GM19372 (cell line): Measurements from ENCODE around the gene CD247.

ENCODE experiments used
- ATAC-seq: cut with Tn5 transposase; IDR thresholded peaks from one replicate; pipeline ENCODE4 v1.9.1; 2021; ENCODE audit warnings: mild to moderate bottlenecking, low read depth, moderate library complexity; ENCODE audit not compliant: unreplicated experiment

CD247 gene

DNA sequence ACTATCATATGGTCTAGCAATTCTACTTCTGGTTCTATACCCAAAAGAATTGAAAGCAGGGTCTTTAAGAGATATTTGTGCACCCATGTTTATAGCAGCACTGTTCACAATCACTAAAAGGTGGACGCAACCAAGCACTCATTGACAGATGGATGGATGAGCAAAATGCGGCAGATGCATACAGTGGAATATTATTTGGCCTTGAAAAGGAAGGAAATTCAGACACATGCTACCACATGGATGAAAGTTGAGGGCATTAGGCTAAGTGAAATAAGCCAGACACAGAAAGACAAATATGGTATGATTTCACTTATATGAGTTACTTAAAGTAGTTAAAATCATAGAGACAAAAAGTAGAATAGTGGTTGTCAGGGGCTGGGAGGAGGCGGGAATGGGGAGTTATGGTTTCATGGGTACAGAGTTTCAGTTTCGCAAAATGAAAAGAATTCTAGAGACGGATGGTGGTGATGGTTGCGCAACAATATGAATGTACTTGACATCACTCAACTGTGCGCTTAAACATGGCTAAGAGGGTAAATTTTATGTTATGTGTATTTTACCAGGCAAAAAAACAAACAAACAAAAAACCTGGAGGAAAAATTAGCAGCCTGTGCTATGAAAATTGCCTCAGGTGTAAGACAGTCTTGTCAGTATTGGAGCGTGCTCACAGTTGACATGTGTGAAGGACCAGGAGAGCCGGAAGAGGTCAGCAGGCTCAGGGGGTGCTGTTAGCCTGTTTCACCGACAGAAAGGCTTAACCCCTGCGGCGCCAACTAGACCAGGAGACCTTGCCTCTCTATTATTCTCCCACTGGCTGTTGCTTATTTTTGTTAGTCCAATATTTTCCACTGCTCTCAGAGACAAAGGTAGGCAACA is 26.5 kb downstream of the CD247 start:
- ATAC-seq: no peak

DNA sequence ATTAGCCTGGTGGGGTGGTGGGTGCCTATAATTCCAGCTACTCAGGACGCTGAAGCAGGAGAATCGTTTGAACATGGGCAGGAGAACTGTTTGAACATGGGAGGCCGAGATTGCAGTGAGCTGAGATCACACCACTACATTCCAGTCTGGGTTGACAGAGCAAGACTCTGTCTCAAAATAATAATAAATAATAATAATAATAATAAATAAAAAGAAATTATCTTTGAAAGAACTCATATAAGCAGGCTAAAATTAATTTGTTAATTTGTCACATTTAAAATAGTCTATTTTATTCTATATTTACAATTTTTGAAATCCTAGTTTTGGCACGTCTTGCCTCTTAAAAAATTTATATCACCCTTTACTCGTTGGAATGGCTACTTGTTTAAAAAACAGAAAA is 27.6 kb downstream of the CD247 start:
- no peak for ATAC-seq

- no peak for ATAC-seq
Observed at GRCh38 chr1:167489571-167490340, 28.6 kb downstream of the CD247 start.

- no peak for ATAC-seq
Observed at GRCh38 chr1:167488786-167489185, 29.5 kb downstream of the CD247 start.

DNA sequence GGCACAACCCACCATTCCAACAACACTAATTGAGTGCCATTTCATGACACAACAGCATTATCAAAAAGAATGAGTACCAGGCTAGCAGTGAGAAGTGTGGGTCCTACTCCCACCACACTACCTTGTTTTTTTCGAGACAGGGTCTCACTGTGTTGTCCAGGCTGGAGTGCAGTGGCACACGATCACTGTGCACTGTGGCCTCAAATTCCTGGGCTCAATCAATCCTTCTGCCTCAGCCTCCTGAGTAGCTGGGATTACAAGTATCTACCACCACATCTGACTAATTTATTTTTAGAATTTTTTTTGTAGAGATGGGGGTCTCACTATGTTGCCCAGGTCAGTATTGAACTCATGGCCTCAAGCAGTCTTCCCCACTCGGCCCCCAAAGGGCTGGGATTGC is 30.7 kb downstream of the CD247 start:
- no peak for ATAC-seq

DNA sequence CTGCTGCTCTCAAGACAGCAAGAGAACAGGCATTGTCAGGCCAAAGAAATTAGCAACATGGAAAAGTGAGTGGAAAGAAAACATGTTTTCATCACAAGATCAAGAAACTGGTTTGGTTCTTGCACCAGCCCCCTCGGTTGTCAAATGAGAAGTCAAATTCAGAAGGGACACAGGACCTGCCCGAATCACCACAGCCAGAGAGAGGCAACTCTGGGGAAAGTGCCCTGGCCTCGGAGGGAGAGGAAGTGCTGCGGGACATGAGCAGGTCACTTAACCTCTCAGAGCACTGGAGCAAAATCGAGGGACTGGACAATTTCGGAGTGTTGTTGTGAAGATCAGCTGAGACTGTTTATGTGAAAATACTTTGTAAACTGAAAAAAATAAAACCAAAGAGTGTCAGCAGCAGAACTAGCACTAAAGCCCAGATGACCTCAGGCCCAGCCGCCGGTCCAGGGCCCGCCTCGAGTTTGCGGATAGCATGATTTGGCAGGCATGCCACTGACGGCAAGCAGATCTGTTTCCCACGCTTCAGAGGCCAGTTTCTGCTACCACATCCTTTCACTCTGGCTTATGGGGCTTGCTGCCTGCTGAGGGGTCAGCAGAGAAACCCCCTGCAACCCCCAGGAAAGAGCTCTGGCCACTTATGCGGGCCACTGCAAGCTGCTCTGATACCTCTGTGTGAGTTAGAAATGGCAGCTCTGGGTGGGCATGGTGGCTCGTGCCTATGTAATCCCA is 32.1 kb downstream of the CD247 start:
- no peak for ATAC-seq

GRCh38 chr1:167484726-167485502 is 33.4 kb downstream of the CD247 start:
- ATAC-seq: no peak

DNA sequence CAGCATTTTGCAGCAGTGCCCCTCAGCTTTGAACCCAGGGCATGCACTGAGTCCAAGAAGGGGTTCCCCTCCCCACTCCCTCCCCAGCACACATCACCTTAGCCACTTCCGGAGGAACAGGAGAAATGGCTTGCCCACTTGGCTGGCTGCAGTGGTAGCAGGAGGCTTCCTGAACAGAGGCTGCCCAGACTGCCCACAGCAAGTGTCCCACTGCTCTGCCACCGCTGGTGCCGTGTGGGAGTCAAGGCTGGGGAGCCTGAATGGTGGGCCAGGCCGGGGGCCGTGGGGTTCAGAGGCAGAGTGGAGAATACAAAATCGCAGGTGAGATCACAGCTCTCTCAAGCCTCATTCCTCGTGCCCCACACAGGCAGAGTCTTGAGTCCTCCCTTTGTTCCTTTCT is 34.5 kb downstream of the CD247 start:
- no peak for ATAC-seq

DNA sequence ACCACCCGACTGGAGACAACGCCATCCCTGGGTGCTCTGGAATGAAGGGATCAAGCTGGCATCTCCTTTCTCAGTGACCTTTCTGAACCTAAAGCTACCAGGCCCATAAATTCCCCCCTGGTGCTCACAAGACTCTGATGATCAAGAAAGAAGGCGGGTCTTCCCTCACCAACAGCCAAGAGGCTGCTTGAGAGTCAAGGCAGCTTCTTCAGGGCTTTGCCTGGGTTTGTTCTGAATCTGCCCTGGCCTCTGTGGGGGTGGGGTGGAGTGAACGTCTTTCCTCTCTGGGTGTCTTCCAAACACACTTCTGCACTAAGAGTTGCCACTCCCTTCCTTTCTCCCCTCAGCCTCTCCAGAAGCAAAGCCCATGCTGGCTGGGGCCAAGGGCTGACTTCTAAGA is 36.1 kb downstream of the CD247 start:
- ATAC-seq: no peak

DNA sequence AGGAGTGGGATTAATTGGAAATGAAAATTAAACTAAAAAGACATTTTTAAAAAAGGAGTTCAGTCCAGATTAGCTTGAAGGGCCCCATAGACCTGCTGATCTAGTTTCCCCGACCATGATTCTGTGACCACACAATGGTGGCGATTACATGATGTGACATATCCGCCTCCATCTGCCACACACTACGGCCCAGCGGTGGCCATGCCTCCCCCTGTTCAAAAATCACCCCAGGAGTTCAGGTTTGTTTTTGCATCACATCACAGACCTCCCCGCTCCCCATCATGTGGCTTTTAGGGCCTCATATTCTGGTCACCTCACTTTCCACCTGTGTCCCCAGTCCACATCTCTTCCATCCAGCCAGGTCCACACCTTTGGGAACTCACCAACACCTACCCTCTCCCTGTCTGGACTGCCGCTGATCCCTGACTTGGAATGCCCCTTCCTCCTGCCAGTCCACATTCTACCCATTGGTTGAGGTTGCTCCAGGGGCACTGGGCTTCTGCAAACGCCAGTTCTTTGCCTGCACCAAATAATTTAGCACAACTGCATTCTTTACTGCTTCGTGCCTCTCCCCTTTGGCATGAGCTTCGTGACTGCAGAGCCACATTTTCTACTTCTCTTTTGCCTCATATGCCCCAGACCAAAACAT is 38.9 kb downstream of the CD247 start:
- ATAC-seq: no peak

- ATAC-seq: no peak
Observed at GRCh38 chr1:167477986-167478385, 40.3 kb downstream of the CD247 start.

- ATAC-seq: no peak
Observed at GRCh38 chr1:167476061-167476460, 42.3 kb downstream of the CD247 start.

GRCh38 chr1:167474191-167474641 is 44.1 kb downstream of the CD247 start:
- no peak for ATAC-seq

- no peak for ATAC-seq
Observed at GRCh38 chr1:167473761-167474160, 44.6 kb downstream of the CD247 start.

DNA sequence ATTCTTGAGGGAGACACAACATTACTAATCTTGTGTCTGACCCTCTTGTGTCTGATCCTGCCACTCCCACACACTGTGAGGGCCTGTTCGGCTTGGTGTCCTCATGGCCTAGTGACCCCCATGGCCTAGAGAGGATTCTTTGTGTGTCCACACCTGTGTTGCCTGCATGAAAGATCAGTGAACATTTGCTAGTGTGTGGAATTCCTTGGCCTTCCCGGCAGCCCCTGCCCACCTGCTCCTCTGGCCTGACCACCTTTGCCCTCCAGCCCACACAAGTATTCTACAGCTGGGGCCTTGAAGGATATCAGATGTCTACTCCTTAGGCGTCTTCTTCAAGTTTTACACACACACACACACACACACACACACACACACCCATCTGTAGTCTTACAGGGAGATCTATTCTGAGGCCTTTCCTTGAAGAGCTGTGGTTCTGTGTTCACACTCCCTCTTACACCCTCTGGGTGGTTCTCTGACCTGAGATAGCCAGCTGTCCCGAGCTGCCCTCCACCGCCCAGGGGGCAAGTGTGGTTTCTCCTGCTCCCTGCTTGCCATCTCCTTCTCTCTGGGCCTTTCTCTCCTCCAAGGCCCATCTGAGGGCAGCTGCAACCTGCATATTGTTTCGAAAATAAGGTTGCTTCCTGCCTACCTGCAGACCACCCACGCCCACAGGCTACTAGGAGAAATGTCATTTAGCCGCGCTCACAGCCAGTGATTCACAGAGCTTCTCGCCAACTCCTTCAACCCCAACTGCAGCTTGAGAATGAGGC is 45.4 kb downstream of the CD247 start:
- ATAC-seq: no peak

DNA sequence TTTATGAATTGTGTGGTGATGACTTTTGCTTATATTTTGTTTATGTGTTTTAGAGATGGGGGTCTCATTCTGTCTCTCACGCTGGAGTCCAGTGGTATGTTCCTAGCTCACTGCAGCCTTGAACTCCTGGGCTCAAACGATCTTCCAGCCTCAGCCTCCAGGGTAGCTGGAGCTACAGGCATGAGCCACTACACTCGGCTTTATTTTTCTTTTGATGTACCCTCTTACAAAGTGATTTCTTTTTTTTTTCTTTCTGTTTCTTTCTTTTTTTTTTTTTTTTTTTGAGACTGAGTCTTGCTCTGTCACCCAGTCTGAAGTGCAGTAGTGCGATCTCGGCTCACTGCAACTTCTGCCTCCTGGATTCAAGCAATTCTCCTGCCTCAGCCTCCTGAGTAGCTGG is 46.8 kb downstream of the CD247 start:
- ATAC-seq: no peak

- no peak for ATAC-seq
Observed at GRCh38 chr1:167469280-167469965, 48.9 kb downstream of the CD247 start.

- no peak for ATAC-seq
Observed at GRCh38 chr1:167467752-167468151, 50.6 kb downstream of the CD247 start.
